HCT116 (cell line): ENCODE results near the gene TNS3. TPM values are rescaled to one million over a fixed set of nuclear protein-coding genes. Genes with fewer than 3 reads are reported as not detected.

Experiments used
- ATAC-seq: fragments of 200-7000 bp; cut with Tn5 transposase; 2 replicates; pipeline ENCODE4 v1.9.1; 2020; ENCODE audit warnings: mild to moderate bottlenecking, moderate library complexity
- BruUV-seq: library from RNA; stranded (reverse); fragments of 400-500 nt; replicated peaks from 2 replicates; lab custom pipeline; 2021; lab: Mats Ljungman, UMichigan
- CTCF ChIA-PET: fragments of 300-600 bp; sonication (Branson Sonifier 250); formaldehyde crosslinking; loops from one replicate; lab custom pipeline; 2021; ENCODE audit warnings: antibody characterized with exemption; lab: Charles Lee
- POLR2A ChIA-PET: fragments of 300-600, 350-600 bp; sonication (Branson Sonifier 250); formaldehyde crosslinking; loops from one replicate; lab custom pipeline; 2021; ENCODE audit warnings: antibody characterized with exemption; lab: Charles Lee
- RAD21 ChIA-PET, 2 experiments: fragments of 300-600 bp; sonication (Branson Sonifier 250); formaldehyde crosslinking; loops; one replicate each; lab custom pipeline; 2023; ENCODE audit warnings: low total read pairs in 2 of 2; ENCODE audit not compliant: uncharacterized antibody in 2 of 2, unreplicated experiment in 2 of 2, low non-redundant PET in 1 of 2; lab: Charles Lee
- DNase-seq: peaks from one replicate; pipeline ENCODE4 v3.0.0-alpha.2; 2010; ENCODE audit warnings: low read depth, low spot score
- H2AFZ ChIP-seq: fragments of 200-600 bp; shearing (Covaris generic), sonication (generic); 2 replicates; pipeline ENCODE4 v1.6.1; 2017; ENCODE audit warnings: low read depth, mixed run types, mixed read lengths, antibody characterized with exemption, low read length; ENCODE audit not compliant: poor library complexity, severe bottlenecking
- H3K27ac ChIP-seq: 2 replicates; pipeline ENCODE4 v1.5.1; 2012; ENCODE audit warnings: low read depth, low read length
- H3K27me3 ChIP-seq: fragments of 200-600 bp; sonication (generic); 2 replicates; pipeline ENCODE4 v1.6.1; 2016; ENCODE audit warnings: mixed run types, low read length, mixed read lengths; ENCODE audit not compliant: insufficient read depth
- H3K36me3 ChIP-seq, 2 experiments: fragments of 200-500 bp in 1 of 2; fragments of 200-600 bp in 1 of 2; sonication (Bioruptor generic) in 1 of 2; sonication (generic) in 1 of 2; 2 replicates each; pipeline versions ENCODE4 v1.5.1 to v1.6.1; 2014 to 2016; ENCODE audit warnings: low read length in 2 of 2, inconsistent platforms in 1 of 2, mixed read lengths in 1 of 2, mixed run types in 1 of 2; ENCODE audit not compliant: insufficient read depth in 2 of 2, control insufficient read depth in 1 of 2
- H3K4me1 ChIP-seq, 2 experiments: fragments of 200-600 bp in 1 of 2; sonication (generic) in 1 of 2; 2 replicates each; pipeline versions ENCODE4 v1.5.1 to v1.6.1; 2012 to 2017; ENCODE audit warnings: low read length in 2 of 2, inconsistent platforms in 1 of 2, mild to moderate bottlenecking in 1 of 2, mixed read lengths in 1 of 2, mixed run types in 1 of 2, moderate library complexity in 1 of 2; ENCODE audit not compliant: insufficient read depth in 2 of 2, control insufficient read depth in 1 of 2
- H3K4me2 ChIP-seq: fragments of 200-600 bp; sonication (generic); 2 replicates; pipeline ENCODE4 v1.6.1; 2017; ENCODE audit warnings: mixed run types, low read length, mixed read lengths
- H3K4me3 ChIP-seq, 2 experiments: fragments of 200-600 bp in 1 of 2; sonication (generic) in 1 of 2; replicated peaks in 1 of 2; 2 replicates each; pipeline ENCODE4 v1.5.1; 2011 to 2016; ENCODE audit warnings: low read length in 2 of 2, control low read depth in 1 of 2, low read depth in 1 of 2, mild to moderate bottlenecking in 1 of 2, mixed read lengths in 1 of 2, mixed run types in 1 of 2
- H3K79me2 ChIP-seq: fragments of 200-600 bp; sonication (generic); 2 replicates; pipeline ENCODE4 v1.6.1; 2017; ENCODE audit warnings: mild to moderate bottlenecking, mixed run types, low read length, moderate library complexity, mixed read lengths; ENCODE audit not compliant: insufficient read depth
- H3K9ac ChIP-seq: fragments of 200-600 bp; sonication (generic); 2 replicates; pipeline ENCODE4 v1.6.1; 2016; ENCODE audit warnings: low read length, mixed read lengths
- H3K9me2 ChIP-seq: fragments of 200-600 bp; sonication (generic), shearing (Covaris generic); 2 replicates; pipeline ENCODE4 v1.6.1; 2017; ENCODE audit warnings: mixed run types, mild to moderate bottlenecking, moderate library complexity; ENCODE audit not compliant: insufficient read depth
- H3K9me3 ChIP-seq, 2 experiments: fragments of 200-500 bp in 1 of 2; fragments of 200-600 bp in 1 of 2; sonication (Bioruptor generic) in 1 of 2; sonication (generic) in 1 of 2; 2 replicates each; pipeline ENCODE4 v1.6.1; 2014 to 2017; ENCODE audit warnings: low read length in 2 of 2, mixed read lengths in 2 of 2, inconsistent platforms in 1 of 2, low read depth in 1 of 2, mild to moderate bottlenecking in 1 of 2, mixed run types in 1 of 2, moderate library complexity in 1 of 2; ENCODE audit not compliant: control insufficient read depth in 1 of 2, insufficient read depth in 1 of 2
- H4K20me1 ChIP-seq: fragments of 200-600 bp; sonication (generic), shearing (Covaris generic); 2 replicates; pipeline ENCODE4 v1.6.1; 2017; ENCODE audit warnings: mixed run types, mild to moderate bottlenecking, moderate library complexity; ENCODE audit not compliant: insufficient read depth
- ATF3 ChIP-seq: IDR thresholded peaks from 2 replicates; pipeline ENCODE4 v1.6.1; 2012
- CEBPB ChIP-seq: IDR thresholded peaks from 2 replicates; pipeline ENCODE4 v1.6.1; 2012; ENCODE audit warnings: low read depth
- EGR1 ChIP-seq: IDR thresholded peaks from 2 replicates; pipeline ENCODE4 v1.6.1; 2012; ENCODE audit warnings: low read depth
- SRF ChIP-seq: IDR thresholded peaks from 2 replicates; pipeline ENCODE4 v1.6.1; 2012; ENCODE audit warnings: low read depth
- ZFX ChIP-seq: fragments of 450-650 bp; IDR thresholded peaks from 2 replicates; pipeline ENCODE4 v1.6.1; 2017
- ZNF274 ChIP-seq: fragments of 200-500 bp; sonication (Bioruptor generic); IDR thresholded peaks from 2 replicates; pipeline ENCODE4 v1.6.1; 2014; ENCODE audit warnings: mild to moderate bottlenecking, low read depth, low read length, inconsistent platforms
- intact Hi-C: fragments of 100-400 bp; cut with micrococcal nuclease; formaldehyde crosslinking; loops from 2 replicates; pipeline ENCODE4 v1.10.0; 2022
- total RNA-seq: library from RNA; stranded (reverse); gene quantifications from one replicate; pipeline ENCODE4 v1.2.1, GENCODE V29; 2021; ENCODE audit not compliant: unreplicated experiment
- TF ChIP-seq, protein P1 (sequence below), 3 experiments: fragments of 200-600 bp in 1 of 3; sonication (generic) in 1 of 3; IDR thresholded peaks in 2 of 3; conservative IDR thresholded peaks in 1 of 3; 2 replicates each; pipeline ENCODE4 v1.5.1; 2012 to 2017; ENCODE audit warnings: low read depth in 2 of 3, low read length in 2 of 3, antibody characterized with exemption in 1 of 3, borderline replicate concordance in 1 of 3, control low read depth in 1 of 3, mild to moderate bottlenecking in 1 of 3, mixed read lengths in 1 of 3, mixed run types in 1 of 3, moderate library complexity in 1 of 3; ENCODE audit not compliant: insufficient read depth in 1 of 3

The TNS3 gene
- total RNA-seq, 1 experiment from 2014 or later, result 9.1 TPM

DNA sequence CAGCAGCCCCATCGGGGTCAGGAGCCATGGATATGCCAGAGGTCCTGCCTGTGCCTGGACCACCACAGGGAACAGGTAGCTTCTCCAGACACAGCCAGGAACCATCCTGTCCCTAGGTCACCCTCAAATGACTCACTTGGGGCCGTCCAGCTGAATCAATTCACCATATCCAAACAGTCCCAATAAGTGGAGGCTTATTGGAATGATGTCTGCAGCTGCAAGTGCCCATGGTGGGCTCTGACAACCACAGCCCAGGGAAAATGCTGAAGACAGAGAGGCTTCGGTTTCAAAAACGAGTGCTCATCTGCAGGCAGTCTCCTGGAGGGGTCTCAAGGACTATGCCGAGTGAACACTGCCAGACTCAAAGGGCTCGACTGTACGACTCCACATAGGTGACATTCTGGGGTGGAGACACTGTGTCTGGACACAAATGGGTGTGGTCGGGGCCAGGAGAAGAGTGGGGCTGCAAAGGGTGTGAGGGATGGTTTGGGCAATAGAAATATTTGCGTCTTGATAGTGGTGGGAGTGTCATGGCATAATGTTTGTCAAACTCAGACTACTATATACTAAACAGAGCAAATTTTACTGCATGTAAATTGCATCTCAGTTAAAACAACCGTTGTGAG lies 204.8 kb downstream of the TNS3 start:
- Histone ChIP-seq H3K27me3 (no peaks in the 10 kb centered on the region), H3K4me2 (peak overlapping the region; percentile 20), H3K27ac (no peak overlapping the region), H2AFZ (no peak overlapping the region), H3K36me3 (no peaks in the 10 kb centered on the region), H4K20me1 (no peaks in the 10 kb centered on the region), H3K4me1 (peaks cover 44 to 45% of the 10 kb centered on the region in 2 experiments), H3K9ac (no peak overlapping the region), H3K79me2 (no peaks in the 10 kb centered on the region), H3K9me2 (no peaks in the 10 kb centered on the region), H3K9me3 (no peaks in the 10 kb centered on the region), H3K4me3 (no peak overlapping the region)
- no TSS peak for BruUV-seq
- no peak for TF ChIP-seq CEBPB
- CTCF ChIA-PET, result no interaction called here
- ATAC-seq (no peak), DNase-seq (no peak)
- POLR2A ChIA-PET, result no interaction called here
- RAD21 ChIA-PET, result no interaction called here
- intact Hi-C loops, result no loop called here

DNA sequence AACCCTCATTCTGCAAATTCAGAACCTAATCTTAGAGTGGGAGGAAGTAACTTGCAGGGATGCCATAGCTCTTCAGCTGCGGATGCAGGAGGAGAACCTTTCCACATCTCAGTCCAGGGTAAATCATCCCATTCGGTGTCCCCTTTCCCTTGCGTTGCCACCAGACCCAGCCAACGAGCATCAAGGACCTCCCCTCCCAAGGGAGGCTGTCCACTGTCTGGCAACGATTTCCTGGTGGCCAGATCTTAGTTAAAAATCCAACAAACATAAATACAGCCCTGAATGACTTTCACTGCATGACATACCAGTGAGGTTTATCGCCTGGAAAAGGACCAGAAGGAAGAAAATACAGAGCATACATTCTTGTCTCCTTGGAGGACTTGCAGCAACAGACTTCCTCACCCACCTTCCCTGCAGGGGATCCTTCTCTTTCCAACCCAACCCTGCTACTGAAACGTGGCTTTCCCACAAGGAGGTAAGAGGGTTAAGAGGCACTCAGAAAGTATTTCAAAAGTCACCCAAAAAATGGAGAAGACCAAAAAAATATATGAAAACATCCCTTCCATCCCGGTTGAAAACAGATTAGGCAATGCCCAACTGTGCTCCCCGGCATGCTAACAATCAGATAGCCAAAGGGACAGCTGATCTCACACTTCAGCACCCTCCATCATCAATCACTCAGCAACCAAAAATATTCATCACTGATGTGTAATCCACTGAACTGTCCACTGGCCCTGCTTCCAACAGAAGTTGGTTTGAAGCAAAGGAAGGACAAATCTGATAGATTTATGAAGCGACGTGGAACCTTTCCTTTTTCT lies 206.6 kb downstream of the TNS3 start:
- no peaks in the 10 kb centered on the region for H3K79me2 ChIP-seq
- no peak for TF ChIP-seq ZFX
- TF ChIP-seq, protein P1, sequence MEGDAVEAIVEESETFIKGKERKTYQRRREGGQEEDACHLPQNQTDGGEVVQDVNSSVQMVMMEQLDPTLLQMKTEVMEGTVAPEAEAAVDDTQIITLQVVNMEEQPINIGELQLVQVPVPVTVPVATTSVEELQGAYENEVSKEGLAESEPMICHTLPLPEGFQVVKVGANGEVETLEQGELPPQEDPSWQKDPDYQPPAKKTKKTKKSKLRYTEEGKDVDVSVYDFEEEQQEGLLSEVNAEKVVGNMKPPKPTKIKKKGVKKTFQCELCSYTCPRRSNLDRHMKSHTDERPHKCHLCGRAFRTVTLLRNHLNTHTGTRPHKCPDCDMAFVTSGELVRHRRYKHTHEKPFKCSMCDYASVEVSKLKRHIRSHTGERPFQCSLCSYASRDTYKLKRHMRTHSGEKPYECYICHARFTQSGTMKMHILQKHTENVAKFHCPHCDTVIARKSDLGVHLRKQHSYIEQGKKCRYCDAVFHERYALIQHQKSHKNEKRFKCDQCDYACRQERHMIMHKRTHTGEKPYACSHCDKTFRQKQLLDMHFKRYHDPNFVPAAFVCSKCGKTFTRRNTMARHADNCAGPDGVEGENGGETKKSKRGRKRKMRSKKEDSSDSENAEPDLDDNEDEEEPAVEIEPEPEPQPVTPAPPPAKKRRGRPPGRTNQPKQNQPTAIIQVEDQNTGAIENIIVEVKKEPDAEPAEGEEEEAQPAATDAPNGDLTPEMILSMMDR (IDR thresholded peaks at IDR 0.05 in 2 of 3, conservative IDR thresholded peaks at IDR 0.05 in 1 of 3; ENCODE audit: borderline replicate concordance in 1 of 3, insufficient read depth in 1 of 3, low read depth in 2 of 3, low read length in 2 of 3), result no peak
- TF ChIP-seq ATF3, result no peak
- no peak for TF ChIP-seq SRF
- no peak for TF ChIP-seq ZNF274
- TF ChIP-seq EGR1, result no peak
- TF ChIP-seq, all 23 proteins: peak for 0
- H3K9ac ChIP-seq, result no peak overlapping the region
- intact Hi-C loops, result no loop called here
- no peaks in the 10 kb centered on the region for H3K9me2 ChIP-seq
- no peaks in the 10 kb centered on the region for H3K27me3 ChIP-seq
- RAD21 ChIA-PET, result no interaction called here
- BruUV-seq, result no TSS peak
- no peaks in the 10 kb centered on the region for H4K20me1 ChIP-seq
- H3K27ac ChIP-seq, result no peak overlapping the region
- no peak overlapping the region for H2AFZ ChIP-seq
- H3K4me1 ChIP-seq, result peaks cover 33 to 39% of the 10 kb centered on the region in 2 experiments
- no peak for ATAC-seq
- no peaks in the 10 kb centered on the region for H3K9me3 ChIP-seq
- no peak overlapping the region for H3K4me3 ChIP-seq
- H3K36me3 ChIP-seq, result no peaks in the 10 kb centered on the region
- CTCF ChIA-PET, result no interaction called here
- POLR2A ChIA-PET, result no interaction called here
- DNase-seq, result no peak
- no peak overlapping the region for H3K4me2 ChIP-seq
